ENCODE results near the gene FAM78B.
A peak's percentile ranks its signal among the peaks of the same experiment; 100 is the strongest.

FAM78B gene

GRCh38 chr1:166174108-166174507 is 7.3 kb upstream of the FAM78B start:
- Histone ChIP-seq H3K36me3 (replicated peaks) (no peaks in the 10 kb centered on the region), H3K4me1 (no peaks in the 10 kb centered on the region), H3K27me3 (ENCODE audit: low read depth) (no peaks in the 10 kb centered on the region; the same call in 1 of the 2 replicates), H3K4me3 (no peak overlapping the region), H3K9me3 (no peaks in the 10 kb centered on the region)
- in situ Hi-C loops (cut with MboI; ENCODE audit: low sequenced_read_pairs) = no loop called here
- DNase-seq (ENCODE audit: low spot score in 2 of 2) = no peak

DNA sequence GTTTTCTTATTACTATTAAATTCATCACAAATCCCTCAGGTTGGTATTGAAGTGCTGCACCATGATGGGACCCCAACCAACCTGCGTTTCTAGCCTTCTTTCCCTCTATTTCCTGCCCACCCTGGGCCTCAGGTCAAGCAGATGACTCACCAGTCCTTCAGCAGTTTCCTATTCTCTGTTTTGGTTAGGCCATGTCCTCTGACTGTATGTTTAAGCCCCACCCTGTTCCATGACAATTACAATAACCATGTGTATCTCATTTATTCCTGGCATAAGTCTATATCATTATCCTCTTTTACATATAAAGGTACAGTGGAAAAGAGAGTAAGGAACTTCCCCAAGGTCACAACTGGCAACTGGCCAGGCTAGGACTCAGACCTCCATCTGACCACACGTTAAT is 5.3 kb upstream of the FAM78B start:
- H3K36me3 ChIP-seq (replicated peaks) = no peaks in the 10 kb centered on the region

DNA sequence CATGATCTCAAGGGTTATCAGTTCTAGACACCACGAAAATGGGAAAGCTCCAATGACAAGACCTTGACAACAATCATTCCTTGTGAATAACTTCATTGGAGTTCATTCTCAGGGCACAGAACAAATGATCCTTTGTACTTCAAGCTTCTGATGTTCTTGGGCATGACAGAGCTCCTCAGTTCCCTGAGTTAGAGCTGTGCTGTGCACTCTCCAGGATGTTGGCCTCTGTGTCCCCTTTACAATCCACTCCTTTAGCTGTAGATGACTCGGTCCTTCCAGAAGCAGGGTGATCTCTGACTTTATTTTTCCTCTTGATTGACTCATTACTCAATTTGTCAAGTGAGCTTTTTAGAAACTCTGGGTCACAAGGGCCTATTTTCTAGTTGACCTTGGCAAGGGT is 3.9 kb upstream of the FAM78B start:
- H3K4me1 ChIP-seq = no peaks in the 10 kb centered on the region
- H3K36me3 ChIP-seq (replicated peaks) = no peaks in the 10 kb centered on the region
- in situ Hi-C loops (cut with MboI; ENCODE audit: low sequenced_read_pairs) = no loop called here
- H3K4me3 ChIP-seq = no peak overlapping the region
- DNase-seq (ENCODE audit: low spot score in 2 of 2) = no peak
- peaks cover 3% of the 10 kb centered on the region for H3K27me3 ChIP-seq (ENCODE audit: low read depth)
- H3K9me3 ChIP-seq = no peaks in the 10 kb centered on the region

More for the DNA sequence above, 5.3 kb upstream of the FAM78B start:
- no peak for DNase-seq (ENCODE audit: low spot score in 2 of 2)
- H3K4me3 ChIP-seq = no peak overlapping the region
- H3K4me1 ChIP-seq = no peaks in the 10 kb centered on the region
- in situ Hi-C loops (cut with MboI; ENCODE audit: low sequenced_read_pairs) = no loop called here
- no peaks in the 10 kb centered on the region; the same call in 1 of the 2 replicates for H3K27me3 ChIP-seq (ENCODE audit: low read depth)
- no peaks in the 10 kb centered on the region for H3K9me3 ChIP-seq

DNA sequence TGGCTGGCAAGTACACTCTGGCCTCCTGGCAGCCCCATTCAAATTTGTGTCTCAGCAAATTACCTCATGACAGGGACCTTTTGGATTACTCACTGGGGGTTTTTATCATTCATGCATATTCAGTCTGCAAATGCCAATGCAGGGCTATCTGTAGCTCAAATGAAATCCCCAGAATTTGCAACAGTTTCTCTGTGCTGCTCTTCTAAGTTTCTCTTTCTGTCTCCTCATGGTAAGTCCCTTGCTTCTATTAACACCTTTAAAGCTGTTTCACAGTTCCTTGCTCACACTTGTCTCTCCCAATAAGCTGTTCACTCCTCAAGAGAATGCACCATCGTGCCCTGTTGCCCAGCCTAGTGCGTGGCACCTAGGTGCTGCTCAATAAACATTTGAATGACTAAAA is 3.3 kb upstream of the FAM78B start:
- no peaks in the 10 kb centered on the region for H3K9me3 ChIP-seq
- H3K4me1 ChIP-seq = no peaks in the 10 kb centered on the region
- no peak for DNase-seq (ENCODE audit: low spot score in 2 of 2)
- peaks cover 9% of the 10 kb centered on the region for H3K27me3 ChIP-seq (ENCODE audit: low read depth)
- no peak overlapping the region for H3K4me3 ChIP-seq
- no peaks in the 10 kb centered on the region for H3K36me3 ChIP-seq (replicated peaks)
- in situ Hi-C loops (cut with MboI; ENCODE audit: low sequenced_read_pairs) = no loop called here

DNA sequence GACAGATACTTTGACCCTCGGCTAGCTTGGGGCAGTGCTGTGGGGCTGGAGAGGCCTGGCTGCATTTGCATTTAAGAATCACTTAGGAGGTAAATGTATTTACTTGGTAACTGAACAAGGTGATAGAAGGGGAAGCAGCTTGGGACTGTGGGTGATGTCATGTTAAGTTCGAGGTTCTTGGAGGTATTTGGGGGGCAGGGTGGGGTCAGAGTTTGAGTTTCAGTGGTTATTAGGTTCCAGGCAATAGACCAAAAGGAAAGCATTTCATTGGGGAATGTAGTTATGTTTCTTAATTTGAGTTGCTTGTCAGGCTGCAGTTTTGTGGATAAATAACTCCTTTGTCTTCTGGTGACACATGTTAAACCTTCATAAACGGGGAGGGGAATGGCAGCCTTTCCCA is 2.4 kb upstream of the FAM78B start:
- Histone ChIP-seq H3K4me1 (no peaks in the 10 kb centered on the region), H3K9me3 (no peaks in the 10 kb centered on the region), H3K27me3 (ENCODE audit: low read depth) (peaks cover 18% of the 10 kb centered on the region), H3K4me3 (no peak overlapping the region), H3K36me3 (replicated peaks) (no peaks in the 10 kb centered on the region)
- DNase-seq (ENCODE audit: low spot score in 2 of 2) = no peak
- in situ Hi-C loops (cut with MboI; ENCODE audit: low sequenced_read_pairs) = no loop called here

DNA sequence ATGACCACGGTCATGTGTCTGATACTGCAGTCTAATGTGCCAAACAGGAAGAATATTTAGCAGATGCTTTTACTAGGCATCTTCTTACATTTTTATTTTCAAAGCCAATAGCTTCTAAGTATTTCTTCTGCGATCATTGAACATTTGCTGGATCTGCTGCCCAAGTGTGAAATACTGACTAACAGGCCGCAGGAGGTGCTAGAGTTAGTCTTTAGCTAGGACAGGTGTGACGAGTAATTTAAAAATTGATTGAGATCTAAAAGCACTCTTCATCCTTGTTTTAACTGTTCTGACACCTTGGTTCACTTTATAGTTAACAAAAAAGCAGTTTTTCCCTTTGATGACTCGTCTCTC is 748 bp upstream of the FAM78B start:
- in situ Hi-C loops (cut with MboI; ENCODE audit: low sequenced_read_pairs) = no loop called here
- H3K4me1 ChIP-seq = no peaks in the 10 kb centered on the region
- H3K36me3 ChIP-seq (replicated peaks) = no peaks in the 10 kb centered on the region
- no peak overlapping the region for H3K4me3 ChIP-seq
- no peaks in the 10 kb centered on the region for H3K9me3 ChIP-seq
- no peak for DNase-seq (ENCODE audit: low spot score in 2 of 2)
- peaks cover 32% of the 10 kb centered on the region for H3K27me3 ChIP-seq (ENCODE audit: low read depth)

DNA sequence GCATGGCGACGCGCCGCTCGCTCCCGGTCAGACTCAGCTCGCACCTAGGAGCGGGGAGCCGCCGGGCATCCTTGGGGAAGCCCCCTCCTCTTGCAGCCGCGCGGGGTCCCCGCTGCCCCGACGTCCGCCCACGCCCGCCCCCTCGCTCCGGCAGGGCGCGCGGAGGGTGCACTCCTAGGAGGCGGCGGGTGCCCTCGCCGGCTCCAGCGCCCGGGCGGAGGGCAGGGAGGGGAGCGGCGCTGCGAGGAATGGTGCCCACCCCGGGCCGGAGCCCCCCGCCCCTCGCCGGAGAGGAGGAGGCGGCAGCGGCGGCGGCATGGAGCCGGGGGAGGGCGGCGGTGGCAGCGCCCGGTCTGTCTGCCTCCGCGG is 488 bp downstream of the FAM78B start:
- Histone ChIP-seq H3K9me3 (no peaks in the 10 kb centered on the region), H3K4me1 (no peaks in the 10 kb centered on the region), H3K36me3 (replicated peaks) (no peaks in the 10 kb centered on the region), H3K27me3 (ENCODE audit: low read depth) (peaks cover 37% of the 10 kb centered on the region), H3K4me3 (no peak overlapping the region)
- in situ Hi-C loops (cut with MboI; ENCODE audit: low sequenced_read_pairs) = no loop called here
- DNase-seq (ENCODE audit: low spot score in 2 of 2) = no peak

- no peak for DNase-seq (ENCODE audit: low spot score in 2 of 2)
- H3K9me3 ChIP-seq = no peaks in the 10 kb centered on the region
Observed at GRCh38 chr1:166165661-166166328, 1.0 kb downstream of the FAM78B start.

DNA sequence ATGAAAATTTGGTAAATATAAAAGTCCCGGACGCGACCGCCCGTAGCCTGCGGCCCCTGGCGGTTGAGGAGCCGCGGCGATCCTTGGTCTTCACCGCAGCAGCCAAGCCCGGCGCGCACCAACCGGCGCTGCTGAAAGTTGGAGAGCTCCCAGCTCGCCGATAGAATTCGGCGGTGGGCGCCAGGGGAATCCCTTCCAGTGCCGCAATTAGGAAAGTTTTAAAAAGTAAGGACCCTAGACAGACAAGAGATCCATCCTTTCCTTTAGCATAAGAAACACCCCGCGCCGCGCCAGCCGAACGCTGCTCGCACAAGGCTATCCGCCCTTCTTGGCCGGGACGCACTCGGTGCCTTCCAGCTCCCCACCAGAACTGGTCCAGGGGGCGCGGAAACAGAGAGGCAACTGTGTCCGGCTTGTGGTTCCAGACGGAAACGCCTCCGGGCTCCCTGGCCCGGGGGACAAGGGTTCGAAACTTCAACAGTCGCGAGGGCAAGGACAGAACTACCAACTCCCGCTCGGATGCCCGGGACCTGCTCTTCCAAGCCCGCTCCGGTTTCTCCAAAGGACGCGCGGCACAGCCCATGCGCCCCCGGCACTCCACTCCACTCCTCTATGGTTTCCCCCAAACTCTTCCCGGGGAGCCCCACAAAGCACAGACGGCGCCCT is 1.7 kb downstream of the FAM78B start:
- Histone ChIP-seq H3K27me3 (ENCODE audit: low read depth) (peaks cover 37% of the 10 kb centered on the region), H3K4me1 (no peaks in the 10 kb centered on the region), H3K9me3 (no peaks in the 10 kb centered on the region), H3K4me3 (no peak overlapping the region), H3K36me3 (replicated peaks) (no peaks in the 10 kb centered on the region)
- DNase-seq (ENCODE audit: low spot score in 2 of 2) = peak; percentile 42 to 56
- in situ Hi-C loops (cut with MboI; ENCODE audit: low sequenced_read_pairs) = no loop called here

More at GRCh38 chr1:166165661-166166328, 1.0 kb downstream of the FAM78B start:
- in situ Hi-C loops (cut with MboI; ENCODE audit: low sequenced_read_pairs) = no loop called here
- Histone ChIP-seq H3K4me1 (no peaks in the 10 kb centered on the region), H3K4me3 (no peak overlapping the region), H3K36me3 (replicated peaks) (no peaks in the 10 kb centered on the region), H3K27me3 (ENCODE audit: low read depth) (peaks cover 37% of the 10 kb centered on the region)

DNA sequence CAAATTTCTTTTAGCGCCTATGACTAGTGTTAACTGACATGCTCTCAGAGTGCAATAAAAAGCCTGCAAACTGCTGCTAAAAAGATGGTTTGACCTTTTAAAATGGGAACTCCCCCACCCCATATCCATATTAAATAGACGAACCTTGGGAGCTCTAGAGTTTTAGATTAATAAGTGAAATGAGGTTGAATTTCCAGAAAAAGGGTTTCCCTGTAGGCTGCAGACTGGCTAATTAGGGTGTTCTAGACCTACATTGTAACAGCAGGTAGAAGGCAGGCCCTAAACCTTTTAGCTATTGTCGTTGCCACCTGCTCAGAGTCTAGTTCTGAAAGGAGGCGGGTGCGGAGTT is 2.2 kb downstream of the FAM78B start:
- Histone ChIP-seq H3K27me3 (ENCODE audit: low read depth) (peaks cover 37% of the 10 kb centered on the region), H3K36me3 (replicated peaks) (no peaks in the 10 kb centered on the region), H3K9me3 (no peaks in the 10 kb centered on the region), H3K4me1 (no peaks in the 10 kb centered on the region), H3K4me3 (no peak overlapping the region)
- in situ Hi-C loops (cut with MboI; ENCODE audit: low sequenced_read_pairs) = no loop called here
- no peak for DNase-seq (ENCODE audit: low spot score in 2 of 2)

GRCh38 chr1:166159656-166160055 is 7.1 kb downstream of the FAM78B start:
- in situ Hi-C loops (cut with MboI; ENCODE audit: low sequenced_read_pairs) = no loop called here
- H3K36me3 ChIP-seq (replicated peaks) = no peaks in the 10 kb centered on the region
- no peak for DNase-seq (ENCODE audit: low spot score in 2 of 2)
- H3K27me3 ChIP-seq (ENCODE audit: low read depth) = peaks cover 23% of the 10 kb centered on the region
- no peaks in the 10 kb centered on the region for H3K9me3 ChIP-seq
- no peak overlapping the region for H3K4me3 ChIP-seq
- no peaks in the 10 kb centered on the region for H3K4me1 ChIP-seq

GRCh38 chr1:166156674-166157073 is 10.1 kb downstream of the FAM78B start:
- in situ Hi-C loops (cut with MboI; ENCODE audit: low sequenced_read_pairs) = no loop called here
- no peaks in the 10 kb centered on the region for H3K36me3 ChIP-seq (replicated peaks)
- no peak overlapping the region for H3K4me3 ChIP-seq
- H3K27me3 ChIP-seq (ENCODE audit: low read depth) = no peaks in the 10 kb centered on the region
- H3K4me1 ChIP-seq = no peaks in the 10 kb centered on the region
- no peak for DNase-seq (ENCODE audit: low spot score in 2 of 2)
- no peaks in the 10 kb centered on the region for H3K9me3 ChIP-seq

GRCh38 chr1:166155108-166155507 is 11.7 kb downstream of the FAM78B start:
- no peaks in the 10 kb centered on the region for H3K27me3 ChIP-seq (ENCODE audit: low read depth)
- in situ Hi-C loops (cut with MboI; ENCODE audit: low sequenced_read_pairs) = no loop called here
- H3K4me3 ChIP-seq = no peak overlapping the region
- H3K4me1 ChIP-seq = no peaks in the 10 kb centered on the region
- DNase-seq (ENCODE audit: low spot score in 2 of 2) = no peak
- no peaks in the 10 kb centered on the region for H3K36me3 ChIP-seq (replicated peaks)
- no peaks in the 10 kb centered on the region for H3K9me3 ChIP-seq

GRCh38 chr1:166153525-166154314 is 13.1 kb downstream of the FAM78B start:
- Histone ChIP-seq H3K4me1 (no peaks in the 10 kb centered on the region), H3K9me3 (no peaks in the 10 kb centered on the region), H3K36me3 (replicated peaks) (no peaks in the 10 kb centered on the region), H3K27me3 (ENCODE audit: low read depth) (no peaks in the 10 kb centered on the region), H3K4me3 (no peak overlapping the region)
- DNase-seq (ENCODE audit: low spot score in 2 of 2) = no peak
- in situ Hi-C loops (cut with MboI; ENCODE audit: low sequenced_read_pairs) = no loop called here

Data from HAP-1 (cell line).